ENCODE measurements around the gene RHOF. TPM values are rescaled to one million over a fixed set of nuclear protein-coding genes. Genes with fewer than 3 reads are reported as not detected.

RHOF gene
- total RNA-seq, 1 experiment from 2014 or later: 29.1 TPM

GRCh38 chr12:121828826-121829225 lies 35.3 kb upstream of the RHOF start:
- H3K56ac ChIP-seq (ENCODE audit: insufficient read length, low read depth, low read length): no peak overlapping the region
- no peak overlapping the region for H2BK5ac ChIP-seq (ENCODE audit: insufficient read length, low read length)
- no peak overlapping the region for H4K91ac ChIP-seq (ENCODE audit: insufficient read length, low read depth, low read length)
- TF ChIP-seq, protein P1, sequence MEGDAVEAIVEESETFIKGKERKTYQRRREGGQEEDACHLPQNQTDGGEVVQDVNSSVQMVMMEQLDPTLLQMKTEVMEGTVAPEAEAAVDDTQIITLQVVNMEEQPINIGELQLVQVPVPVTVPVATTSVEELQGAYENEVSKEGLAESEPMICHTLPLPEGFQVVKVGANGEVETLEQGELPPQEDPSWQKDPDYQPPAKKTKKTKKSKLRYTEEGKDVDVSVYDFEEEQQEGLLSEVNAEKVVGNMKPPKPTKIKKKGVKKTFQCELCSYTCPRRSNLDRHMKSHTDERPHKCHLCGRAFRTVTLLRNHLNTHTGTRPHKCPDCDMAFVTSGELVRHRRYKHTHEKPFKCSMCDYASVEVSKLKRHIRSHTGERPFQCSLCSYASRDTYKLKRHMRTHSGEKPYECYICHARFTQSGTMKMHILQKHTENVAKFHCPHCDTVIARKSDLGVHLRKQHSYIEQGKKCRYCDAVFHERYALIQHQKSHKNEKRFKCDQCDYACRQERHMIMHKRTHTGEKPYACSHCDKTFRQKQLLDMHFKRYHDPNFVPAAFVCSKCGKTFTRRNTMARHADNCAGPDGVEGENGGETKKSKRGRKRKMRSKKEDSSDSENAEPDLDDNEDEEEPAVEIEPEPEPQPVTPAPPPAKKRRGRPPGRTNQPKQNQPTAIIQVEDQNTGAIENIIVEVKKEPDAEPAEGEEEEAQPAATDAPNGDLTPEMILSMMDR (conservative IDR thresholded peaks at IDR 0.05): no peak
- no peaks in the 10 kb centered on the region for H4K20me1 ChIP-seq (ENCODE audit: control insufficient read depth, insufficient read depth, insufficient read length)
- H3K27me3 ChIP-seq (ENCODE audit: insufficient read depth, low read length): no peaks in the 10 kb centered on the region
- H2BK20ac ChIP-seq (ENCODE audit: low read depth, low read length, poor library complexity, severe bottlenecking): no peak overlapping the region
- Mint-ChIP-seq H3K9me3 (no peaks in the 10 kb centered on the region; a peak in 1 of 5 replicates), H3K27ac (peak overlapping the region in 2 of 3 experiments; percentile 28 to 31; a peak in 1 of 7 replicates), H3K27me3 (ENCODE audit: low read depth) (no peaks in the 10 kb centered on the region), H3K4me1 (peaks cover 0 to 8% of the 10 kb centered on the region in 2 experiments; a peak in 1 of 4 replicates), H3K4me3 (no peak overlapping the region), H3K36me3 (ENCODE audit: insufficient read depth in 1 of 3, low read depth in 3 of 3) (peaks cover 24 to 74% (median 59%) of the 10 kb centered on the region in 3 experiments; a peak in 6 of 7 replicates)
- no peak overlapping the region for H3K27ac ChIP-seq (ENCODE audit: insufficient read length, low read depth, low read length)
- H3K23me2 ChIP-seq (ENCODE audit: insufficient read length, low read depth, low read length, poor library complexity, severe bottlenecking): no peaks in the 10 kb centered on the region
- H3K4me2 ChIP-seq (ENCODE audit: insufficient read depth, insufficient read length, low read length): no peak overlapping the region
- H3K4ac ChIP-seq (ENCODE audit: low read depth, low read length): no peak overlapping the region
- H3T11ph ChIP-seq (ENCODE audit: low read length): no peak overlapping the region
- no peaks in the 10 kb centered on the region for H3K4me1 ChIP-seq (ENCODE audit: insufficient read depth, low read length)
- no peak overlapping the region for H2BK12ac ChIP-seq (ENCODE audit: insufficient read length, low read depth, low read length)
- no peak overlapping the region for H3K18ac ChIP-seq (ENCODE audit: insufficient read length, low read depth, low read length)
- no peaks in the 10 kb centered on the region for H3K79me1 ChIP-seq (ENCODE audit: insufficient read depth, low read depth, low read length, poor library complexity, severe bottlenecking)
- H2AK5ac ChIP-seq (ENCODE audit: insufficient read length, low read length): no peak overlapping the region
- no CpG with 5 or more reads among the region's 9 CpGs for WGBS (ENCODE audit: extremely low coverage, insufficient read length, low lambda C conversion rate)
- H4K5ac ChIP-seq (ENCODE audit: insufficient read length, low read depth, low read length): no peak overlapping the region
- H3K23ac ChIP-seq (ENCODE audit: insufficient read length, low read depth, low read length): no peak overlapping the region
- no peak overlapping the region for H3K9ac ChIP-seq (ENCODE audit: extremely low read depth, insufficient read length, low read length)
- no peak overlapping the region for H3K14ac ChIP-seq (ENCODE audit: insufficient read depth, low read length)
- DNase-seq: no peak
- H3K9me3 ChIP-seq (ENCODE audit: control insufficient read depth, low read depth, low read length): no peaks in the 10 kb centered on the region
- H2AFZ ChIP-seq (ENCODE audit: low read length): no peak overlapping the region
- no peak overlapping the region for H2BK120ac ChIP-seq (ENCODE audit: low read depth, low read length, poor library complexity, severe bottlenecking)
- no peaks in the 10 kb centered on the region for H3K79me2 ChIP-seq (ENCODE audit: insufficient read depth, low read length)
- H2BK15ac ChIP-seq (ENCODE audit: low read depth, low read length): no peak overlapping the region
- no peak overlapping the region for H4K8ac ChIP-seq (replicated peaks; ENCODE audit: insufficient read length, low read depth, low read length)
